HFFc6 (cell line): ENCODE results near the gene ABHD12B. TPM values are rescaled to one million over a fixed set of nuclear protein-coding genes. Genes with fewer than 3 reads are reported as not detected.

Experiments used
- DNase-seq: peaks from one replicate; pipeline ENCODE4 v3.0.0-alpha.2; 2018
- H3K27ac Mint-ChIP-seq: 2 replicates; pipeline ENCODE4 v1.8.0; 2020; ENCODE audit warnings: mild to moderate bottlenecking, mixed read lengths
- H3K27me3 Mint-ChIP-seq: 2 replicates; pipeline ENCODE4 v1.8.0; 2021; ENCODE audit warnings: mild to moderate bottlenecking, moderate library complexity, mixed read lengths; ENCODE audit not compliant: insufficient read depth
- H3K36me3 Mint-ChIP-seq: 2 replicates; pipeline ENCODE4 v1.8.0; 2021; ENCODE audit warnings: low read depth, mixed read lengths
- H3K4me1 Mint-ChIP-seq: 2 replicates; pipeline ENCODE4 v1.8.0; 2020; ENCODE audit warnings: low read depth, mixed read lengths
- H3K4me3 Mint-ChIP-seq: 2 replicates; pipeline ENCODE4 v1.8.0; 2020; ENCODE audit warnings: mild to moderate bottlenecking, moderate library complexity, mixed read lengths
- H3K9me3 Mint-ChIP-seq: 2 replicates; pipeline ENCODE4 v1.8.0; 2020; ENCODE audit warnings: mild to moderate bottlenecking, mixed read lengths
- total RNA-seq, 6 experiments: library from RNA; stranded (reverse); fragmentation: NEBNext Ultra II Directional; extraction: Animal tissue kit (Norgen Biotek cat#: 25700); gene quantifications; 2 replicates in 1 of 6; 3 replicates in 5 of 6; pipeline ENCODE4 v1.2.3, GENCODE V29; 2021
- TF ChIP-seq, protein P1 (sequence below): fragments of 200-600 bp; sonication (generic); IDR thresholded peaks from 2 replicates; pipeline ENCODE4 v1.5.0; 2021; ENCODE audit warnings: antibody characterized with exemption, mild to moderate bottlenecking

The ABHD12B gene
- total RNA-seq, 6 experiments from 2014 or later: 0.34 TPM; not detected in 5

GRCh38 chr14:50932156-50932555 is 60.3 kb downstream of the ABHD12B start:
- no peak overlapping the region for H3K4me3 Mint-ChIP-seq
- no peaks in the 10 kb centered on the region for H3K9me3 Mint-ChIP-seq
- TF ChIP-seq, protein P1, sequence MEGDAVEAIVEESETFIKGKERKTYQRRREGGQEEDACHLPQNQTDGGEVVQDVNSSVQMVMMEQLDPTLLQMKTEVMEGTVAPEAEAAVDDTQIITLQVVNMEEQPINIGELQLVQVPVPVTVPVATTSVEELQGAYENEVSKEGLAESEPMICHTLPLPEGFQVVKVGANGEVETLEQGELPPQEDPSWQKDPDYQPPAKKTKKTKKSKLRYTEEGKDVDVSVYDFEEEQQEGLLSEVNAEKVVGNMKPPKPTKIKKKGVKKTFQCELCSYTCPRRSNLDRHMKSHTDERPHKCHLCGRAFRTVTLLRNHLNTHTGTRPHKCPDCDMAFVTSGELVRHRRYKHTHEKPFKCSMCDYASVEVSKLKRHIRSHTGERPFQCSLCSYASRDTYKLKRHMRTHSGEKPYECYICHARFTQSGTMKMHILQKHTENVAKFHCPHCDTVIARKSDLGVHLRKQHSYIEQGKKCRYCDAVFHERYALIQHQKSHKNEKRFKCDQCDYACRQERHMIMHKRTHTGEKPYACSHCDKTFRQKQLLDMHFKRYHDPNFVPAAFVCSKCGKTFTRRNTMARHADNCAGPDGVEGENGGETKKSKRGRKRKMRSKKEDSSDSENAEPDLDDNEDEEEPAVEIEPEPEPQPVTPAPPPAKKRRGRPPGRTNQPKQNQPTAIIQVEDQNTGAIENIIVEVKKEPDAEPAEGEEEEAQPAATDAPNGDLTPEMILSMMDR: no peak

GRCh38 chr14:50932592-50933495 is 61.0 kb downstream of the ABHD12B start:
- H3K36me3 Mint-ChIP-seq: peaks cover 31% of the 10 kb centered on the region
- no peak overlapping the region for H3K4me3 Mint-ChIP-seq
- TF ChIP-seq, protein P1: no peak
- H3K27me3 Mint-ChIP-seq: peaks cover 2% of the 10 kb centered on the region; the same call in 1 of the 2 replicates
- no peak for DNase-seq
- no peak overlapping the region for H3K27ac Mint-ChIP-seq
- peaks cover 58% of the 10 kb centered on the region for H3K4me1 Mint-ChIP-seq
- no peaks in the 10 kb centered on the region for H3K9me3 Mint-ChIP-seq

More at GRCh38 chr14:50932156-50932555, 60.3 kb downstream of the ABHD12B start:
- no peak for DNase-seq
- H3K4me1 Mint-ChIP-seq: peaks cover 57% of the 10 kb centered on the region
- peaks cover 2% of the 10 kb centered on the region; the same call in 1 of the 2 replicates for H3K27me3 Mint-ChIP-seq
- H3K36me3 Mint-ChIP-seq: peaks cover 31% of the 10 kb centered on the region
- no peak overlapping the region for H3K27ac Mint-ChIP-seq

- H3K4me3 Mint-ChIP-seq: no peak overlapping the region
- no peak for DNase-seq
- no peaks in the 10 kb centered on the region for H3K9me3 Mint-ChIP-seq
- TF ChIP-seq, protein P1: no peak
- peaks cover 27% of the 10 kb centered on the region for H3K36me3 Mint-ChIP-seq
- H3K27ac Mint-ChIP-seq: no peak overlapping the region
- H3K4me1 Mint-ChIP-seq: peaks cover 56% of the 10 kb centered on the region
- H3K27me3 Mint-ChIP-seq: peaks cover 2% of the 10 kb centered on the region; the same call in 1 of the 2 replicates
Observed at GRCh38 chr14:50935126-50936015, 63.5 kb downstream of the ABHD12B start.

DNA sequence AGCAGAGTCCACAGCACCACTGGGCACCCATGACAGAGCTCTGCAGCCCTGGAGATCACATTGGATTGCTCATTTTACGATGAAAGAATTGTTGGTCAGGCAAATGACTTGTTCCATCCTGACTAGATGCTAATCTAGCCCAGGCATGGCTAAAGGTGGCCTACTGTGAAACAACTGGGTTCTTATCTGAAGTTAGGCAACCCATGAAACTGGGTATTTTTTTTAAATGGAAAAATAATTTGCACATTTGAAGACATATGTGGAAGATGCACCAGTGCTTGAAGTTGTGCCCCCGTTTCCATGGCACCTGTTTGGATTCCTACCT is 64.1 kb downstream of the ABHD12B start:
- Mint-ChIP-seq H3K27ac (no peak overlapping the region), H3K36me3 (peaks cover 26% of the 10 kb centered on the region), H3K9me3 (no peaks in the 10 kb centered on the region), H3K27me3 (peaks cover 2% of the 10 kb centered on the region; the same call in 1 of the 2 replicates), H3K4me3 (no peak overlapping the region), H3K4me1 (peaks cover 62% of the 10 kb centered on the region)
- peak; percentile 25 for DNase-seq
- TF ChIP-seq, protein P1: no peak

GRCh38 chr14:50936882-50937281 is 65.0 kb downstream of the ABHD12B start:
- peaks cover 71% of the 10 kb centered on the region for H3K4me1 Mint-ChIP-seq

More at GRCh38 chr14:50936882-50937281, 65.0 kb downstream of the ABHD12B start:
- peak overlapping the region; percentile 28 for H3K27ac Mint-ChIP-seq
- H3K9me3 Mint-ChIP-seq: no peaks in the 10 kb centered on the region
- no peak for DNase-seq
- peaks cover 2% of the 10 kb centered on the region; the same call in 1 of the 2 replicates for H3K27me3 Mint-ChIP-seq
- TF ChIP-seq, protein P1: no peak
- no peak overlapping the region for H3K4me3 Mint-ChIP-seq
- H3K36me3 Mint-ChIP-seq: peaks cover 25% of the 10 kb centered on the region
